Hepatocyte (in vitro differentiated cells): Measurements from ENCODE around the gene MAB21L4. TPM values are rescaled to one million over a fixed set of nuclear protein-coding genes. Genes with fewer than 3 reads are reported as not detected.

ENCODE experiments used
- DNase-seq: peaks from one replicate; pipeline ENCODE4 v3.0.0-alpha.2; 2016; ENCODE audit warnings: low spot score
- H2AFZ ChIP-seq: fragments of 200-600 bp; sonication (generic); 2 replicates; pipeline ENCODE4 v1.6.0; 2016; ENCODE audit warnings: antibody characterized with exemption, mild to moderate bottlenecking
- H3K27ac ChIP-seq: fragments of 200-600 bp; sonication (generic); 2 replicates; pipeline ENCODE4 v1.5.1; 2016; ENCODE audit warnings: mild to moderate bottlenecking
- H3K27me3 ChIP-seq: fragments of 200-600 bp; sonication (generic); 2 replicates; pipeline ENCODE4 v1.6.1; 2016
- H3K36me3 ChIP-seq: fragments of 200-600 bp; sonication (generic); replicated peaks from 2 replicates; pipeline ENCODE4 v1.5.1; 2016; ENCODE audit warnings: low read depth; ENCODE audit not compliant: insufficient read depth
- H3K4me1 ChIP-seq: fragments of 200-600 bp; sonication (generic); 2 replicates; pipeline ENCODE4 v1.5.1; 2016; ENCODE audit warnings: mild to moderate bottlenecking, moderate library complexity; ENCODE audit not compliant: insufficient read depth
- H3K4me2 ChIP-seq: fragments of 200-600 bp; sonication (generic); 2 replicates; pipeline ENCODE4 v1.6.0; 2016
- H3K4me3 ChIP-seq: fragments of 200-600 bp; sonication (generic); 2 replicates; pipeline ENCODE4 v1.5.1; 2016; ENCODE audit warnings: mild to moderate bottlenecking
- H3K79me2 ChIP-seq: fragments of 200-600 bp; sonication (generic); 2 replicates; pipeline ENCODE4 v1.6.0; 2017; ENCODE audit warnings: mild to moderate bottlenecking
- H3K9me2 ChIP-seq: fragments of 200-600 bp; sonication (generic); replicated peaks from 2 replicates; pipeline ENCODE4 v1.6.0; 2017; ENCODE audit warnings: mild to moderate bottlenecking; ENCODE audit not compliant: insufficient read depth
- H3K9me3 ChIP-seq: fragments of 200-600 bp; sonication (generic); 2 replicates; pipeline ENCODE4 v1.5.1; 2016; ENCODE audit warnings: low read depth, mild to moderate bottlenecking
- H4K20me1 ChIP-seq: fragments of 200-600 bp; sonication (generic); 2 replicates; pipeline ENCODE4 v1.6.0; 2016; ENCODE audit warnings: mild to moderate bottlenecking; ENCODE audit not compliant: insufficient read depth, poor library complexity, severe bottlenecking
- EZH2 ChIP-seq: fragments of 200-600 bp; sonication (generic); IDR thresholded peaks from 2 replicates; pipeline ENCODE4 v1.6.1; 2016; ENCODE audit warnings: antibody characterized with exemption, mild to moderate bottlenecking, borderline replicate concordance
- EZH2phosphoT487 ChIP-seq: fragments of 200-600 bp; sonication (generic); IDR thresholded peaks from one replicate; pipeline ENCODE4 v1.6.1; 2018; ENCODE audit warnings: antibody characterized with exemption, mild to moderate bottlenecking, low read depth, moderate library complexity; ENCODE audit not compliant: unreplicated experiment, severe bottlenecking
- WGBS: methylation state at CpG from one replicate; pipeline ENCODE4 v1.1.6; 2016; ENCODE audit warnings: low lambda C conversion rate; ENCODE audit errors: missing lambda C conversion rate; 5-methylcytosine and 5-hydroxymethylcytosine counted together
- polyA plus RNA-seq: library from polyadenylated mRNA; unstranded; fragments of >200 nt; fragmentation: Nextera tagmentation; extraction: Ambion mirVana; gene quantifications from 2 replicates; pipeline ENCODE4 v1.2.1, GENCODE V29; 2016
- total RNA-seq: library from RNA; depleted of rRNA; stranded (reverse); fragments of >200 nt; gene quantifications from 2 replicates; pipeline ENCODE4 v1.2.3, GENCODE V29; 2014
- TF ChIP-seq, protein P1 (sequence below): fragments of 200-600 bp; sonication (generic); IDR thresholded peaks from 2 replicates; pipeline ENCODE4 v1.5.1; 2016; ENCODE audit warnings: antibody characterized with exemption, mild to moderate bottlenecking; ENCODE audit not compliant: poor library complexity

MAB21L4 gene
- total and polyA plus RNA-seq, 2 experiments from 2014 or later, result 11.5 to 34.5 TPM

DNA sequence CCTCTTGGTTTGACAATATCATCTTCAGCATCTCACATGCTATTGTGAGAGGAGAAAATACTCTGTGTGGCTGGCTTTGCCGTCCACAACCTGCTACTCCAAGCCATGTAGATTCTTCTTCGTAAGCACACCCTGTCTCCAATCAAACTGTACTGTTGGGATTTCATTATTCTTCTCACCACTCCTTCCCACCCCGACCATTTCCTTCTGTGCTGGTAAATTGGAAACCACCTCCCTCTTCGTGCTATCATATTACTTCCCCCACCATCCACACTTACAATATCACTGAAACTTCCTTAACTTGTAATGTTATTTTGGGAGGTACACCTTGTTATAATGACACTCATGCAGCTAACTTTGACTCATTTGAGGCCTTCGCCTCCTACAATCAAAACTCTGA, 30.6 kb downstream of the MAB21L4 start:
- Histone ChIP-seq H3K27ac (no peak overlapping the region), H2AFZ (no peak overlapping the region), H3K4me3 (no peak overlapping the region), H3K36me3 (no peaks in the 10 kb centered on the region), H3K9me2 (no peaks in the 10 kb centered on the region), H3K4me1 (peaks cover 5% of the 10 kb centered on the region), H4K20me1 (no peaks in the 10 kb centered on the region), H3K27me3 (no peaks in the 10 kb centered on the region), H3K79me2 (no peaks in the 10 kb centered on the region), H3K9me3 (no peaks in the 10 kb centered on the region), H3K4me2 (no peak overlapping the region)
- 86% methylated on average over 5 of the region's 5 CpGs for WGBS
- TF ChIP-seq, protein P1, sequence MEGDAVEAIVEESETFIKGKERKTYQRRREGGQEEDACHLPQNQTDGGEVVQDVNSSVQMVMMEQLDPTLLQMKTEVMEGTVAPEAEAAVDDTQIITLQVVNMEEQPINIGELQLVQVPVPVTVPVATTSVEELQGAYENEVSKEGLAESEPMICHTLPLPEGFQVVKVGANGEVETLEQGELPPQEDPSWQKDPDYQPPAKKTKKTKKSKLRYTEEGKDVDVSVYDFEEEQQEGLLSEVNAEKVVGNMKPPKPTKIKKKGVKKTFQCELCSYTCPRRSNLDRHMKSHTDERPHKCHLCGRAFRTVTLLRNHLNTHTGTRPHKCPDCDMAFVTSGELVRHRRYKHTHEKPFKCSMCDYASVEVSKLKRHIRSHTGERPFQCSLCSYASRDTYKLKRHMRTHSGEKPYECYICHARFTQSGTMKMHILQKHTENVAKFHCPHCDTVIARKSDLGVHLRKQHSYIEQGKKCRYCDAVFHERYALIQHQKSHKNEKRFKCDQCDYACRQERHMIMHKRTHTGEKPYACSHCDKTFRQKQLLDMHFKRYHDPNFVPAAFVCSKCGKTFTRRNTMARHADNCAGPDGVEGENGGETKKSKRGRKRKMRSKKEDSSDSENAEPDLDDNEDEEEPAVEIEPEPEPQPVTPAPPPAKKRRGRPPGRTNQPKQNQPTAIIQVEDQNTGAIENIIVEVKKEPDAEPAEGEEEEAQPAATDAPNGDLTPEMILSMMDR, result no peak
- DNase-seq, result no peak

DNA sequence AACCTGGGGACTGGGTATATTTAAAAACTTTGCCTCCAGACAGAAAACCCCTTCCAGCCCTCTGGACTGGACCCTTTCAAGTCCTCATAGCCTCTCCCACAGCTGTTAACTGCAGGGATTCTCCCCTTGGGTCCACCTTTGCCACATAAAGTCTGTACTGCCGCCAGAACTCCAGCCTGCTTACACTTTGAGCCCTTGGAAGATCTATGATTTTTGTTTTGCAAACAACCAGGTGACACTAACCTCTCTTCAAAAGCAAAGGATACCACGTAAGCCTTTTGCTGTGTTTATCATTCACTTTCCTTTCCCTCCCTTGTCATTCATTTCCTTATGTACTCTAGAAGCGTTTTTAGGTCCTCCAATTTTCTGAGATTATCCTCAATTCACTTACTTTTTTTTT, 31.5 kb downstream of the MAB21L4 start:
- Histone ChIP-seq H3K36me3 (no peaks in the 10 kb centered on the region), H3K27me3 (no peaks in the 10 kb centered on the region), H3K27ac (no peak overlapping the region), H3K79me2 (no peaks in the 10 kb centered on the region), H4K20me1 (no peaks in the 10 kb centered on the region), H3K9me3 (no peaks in the 10 kb centered on the region), H3K9me2 (no peaks in the 10 kb centered on the region), H3K4me2 (no peak overlapping the region), H2AFZ (no peak overlapping the region), H3K4me3 (no peak overlapping the region), H3K4me1 (peaks cover 5% of the 10 kb centered on the region)
- DNase-seq, result no peak
- TF ChIP-seq EZH2phosphoT487, result no peak
- TF ChIP-seq EZH2, result no peak
- TF ChIP-seq, protein P1, result no peak
- WGBS, result 80% methylated on average over 3 of the region's 3 CpGs

DNA sequence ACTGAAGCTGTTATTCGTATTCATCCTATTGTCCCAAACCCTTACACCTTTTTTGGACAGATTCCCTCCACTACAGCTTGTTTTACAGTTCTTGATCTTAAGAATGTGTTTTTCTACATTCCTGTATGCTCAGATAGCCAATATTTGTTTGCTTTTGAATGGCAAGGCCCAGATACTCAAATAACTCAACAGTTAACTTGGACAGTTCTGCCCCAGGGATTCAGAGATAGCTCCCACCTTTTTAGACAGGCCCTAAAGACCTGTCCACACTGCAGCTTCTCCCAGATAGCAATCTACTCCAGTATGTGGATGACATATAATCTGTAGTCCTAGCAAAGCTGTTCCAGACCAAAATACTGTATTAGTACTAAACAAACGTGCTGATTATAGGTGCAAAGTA, 34.4 kb downstream of the MAB21L4 start:
- no peak overlapping the region for H3K4me2 ChIP-seq
- peaks cover 4% of the 10 kb centered on the region for H3K4me1 ChIP-seq
- H3K4me3 ChIP-seq, result no peak overlapping the region
- no peaks in the 10 kb centered on the region for H3K27me3 ChIP-seq
- no peaks in the 10 kb centered on the region for H3K79me2 ChIP-seq
- H3K36me3 ChIP-seq, result no peaks in the 10 kb centered on the region
- no peak overlapping the region for H2AFZ ChIP-seq
- H3K27ac ChIP-seq, result no peak overlapping the region
- no peaks in the 10 kb centered on the region for H3K9me2 ChIP-seq
- 81% methylated on average over 2 of the region's 2 CpGs for WGBS
- no peak for DNase-seq
- no peak for TF ChIP-seq EZH2phosphoT487
- TF ChIP-seq, protein P1, result no peak
- H4K20me1 ChIP-seq, result no peaks in the 10 kb centered on the region
- no peaks in the 10 kb centered on the region for H3K9me3 ChIP-seq

DNA sequence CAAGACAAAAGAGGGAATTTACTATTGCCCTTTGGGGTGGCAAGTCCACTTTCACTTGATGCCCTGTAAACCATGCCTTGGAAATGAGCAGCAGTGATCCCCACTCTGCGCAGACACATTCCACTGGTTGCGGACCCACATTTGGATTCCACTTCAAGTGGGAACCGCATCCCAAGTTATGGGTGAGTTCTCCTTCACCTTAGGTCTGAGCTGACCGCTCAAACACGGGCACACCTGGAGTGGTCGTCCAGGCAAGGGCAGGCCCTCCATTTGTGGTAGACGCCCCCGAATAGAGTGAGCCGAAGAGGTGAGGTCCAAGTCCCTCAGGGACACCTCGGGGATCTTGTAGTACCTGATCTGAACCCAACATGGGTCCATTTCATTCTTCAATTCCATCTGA, 37.1 kb downstream of the MAB21L4 start:
- H4K20me1 ChIP-seq, result no peaks in the 10 kb centered on the region
- no peaks in the 10 kb centered on the region for H3K9me2 ChIP-seq
- no peak for DNase-seq
- peaks cover 4% of the 10 kb centered on the region for H3K4me1 ChIP-seq
- H3K27me3 ChIP-seq, result no peaks in the 10 kb centered on the region
- H3K4me3 ChIP-seq, result no peak overlapping the region
- WGBS, result 95% methylated on average over 10 of the region's 10 CpGs
- H3K4me2 ChIP-seq, result no peak overlapping the region
- no peaks in the 10 kb centered on the region for H3K9me3 ChIP-seq
- H3K36me3 ChIP-seq, result no peaks in the 10 kb centered on the region
- TF ChIP-seq EZH2phosphoT487 (no peak), EZH2 (no peak)
- TF ChIP-seq, protein P1, result no peak
- no peak overlapping the region for H3K27ac ChIP-seq
- no peak overlapping the region for H2AFZ ChIP-seq
- no peaks in the 10 kb centered on the region for H3K79me2 ChIP-seq
